Frontal cortex (tissue), 4 donors: ENCODE results near the gene CYP21A2. TPM values are rescaled to one million over a fixed set of nuclear protein-coding genes. Genes with fewer than 3 reads are reported as not detected.
"Not testable (repeated sequence)": the region's sequence is repeated elsewhere in the genome, so short reads cannot be mapped to it uniquely, and the experiment has no call there.

Source experiments
- DNase-seq, 2 donors: peaks; one replicate each; pipeline ENCODE4 v3.0.0; 2012; ENCODE audit warnings: low spot score in 2 of 2
- FAIRE-seq: peaks from 2 replicates; lab custom pipeline; 2012; peaks lifted over from hg19 to GRCh38; lab: Jason Lieb, UNC
- total RNA-seq: library from RNA; depleted of rRNA; stranded (reverse); fragments of >200 nt; gene quantifications from one replicate; pipeline ENCODE4 v1.2.3, GENCODE V29; 2014
- donor health status: control.
- donor health status: control.
- donor health status: control.

CYP21A2 gene
- total RNA-seq: under 0.01 TPM

GRCh38 chr6:32037598-32038524 lies at the start of gene CYP21A2:
Gene CYP21A2 (plus strand): TSS chr6:32038415. CDS start chr6:32038423, 8 bp downstream.
- FAIRE-seq, DNase-seq: not testable (repeated sequence)

- FAIRE-seq, DNase-seq: not testable (repeated sequence)
Observed at GRCh38 chr6:31989363-31989762, 48.9 kb upstream of the CYP21A2 start.

GRCh38 chr6:31994421-31994820 lies 43.8 kb upstream of the CYP21A2 start:
- not testable (repeated sequence) for DNase-seq

GRCh38 chr6:31996385-31996784 lies 41.8 kb upstream of the CYP21A2 start:
- FAIRE-seq, DNase-seq: not testable (repeated sequence)

More at GRCh38 chr6:31994421-31994820, 43.8 kb upstream of the CYP21A2 start:
- FAIRE-seq: not testable (repeated sequence)

GRCh38 chr6:32002546-32003268 lies 35.5 kb upstream of the CYP21A2 start:
- not testable (repeated sequence) for FAIRE-seq

GRCh38 chr6:32003301-32003700 lies 34.9 kb upstream of the CYP21A2 start:
- not testable (repeated sequence) for DNase-seq, FAIRE-seq

More at GRCh38 chr6:32002546-32003268, 35.5 kb upstream of the CYP21A2 start:
- DNase-seq: not testable (repeated sequence)

GRCh38 chr6:32004393-32004792 lies 33.8 kb upstream of the CYP21A2 start:
- DNase-seq, FAIRE-seq: not testable (repeated sequence)

GRCh38 chr6:32004864-32005537 lies 33.2 kb upstream of the CYP21A2 start:
- FAIRE-seq, DNase-seq: not testable (repeated sequence)

- not testable (repeated sequence) for FAIRE-seq, DNase-seq
Observed at GRCh38 chr6:32005538-32005880, 32.7 kb upstream of the CYP21A2 start.

GRCh38 chr6:32005991-32006529 lies 32.2 kb upstream of the CYP21A2 start:
- FAIRE-seq, DNase-seq: not testable (repeated sequence)

- not testable (repeated sequence) for DNase-seq
Observed at GRCh38 chr6:32007086-32007485, 31.1 kb upstream of the CYP21A2 start.

GRCh38 chr6:32008037-32008436 lies 30.2 kb upstream of the CYP21A2 start:
- not testable (repeated sequence) for FAIRE-seq, DNase-seq

More at GRCh38 chr6:32007086-32007485, 31.1 kb upstream of the CYP21A2 start:
- FAIRE-seq: not testable (repeated sequence)

GRCh38 chr6:32008616-32009015 lies 29.6 kb upstream of the CYP21A2 start:
- not testable (repeated sequence) for FAIRE-seq, DNase-seq

- FAIRE-seq, DNase-seq: not testable (repeated sequence)
Observed at GRCh38 chr6:32009537-32009936, 28.7 kb upstream of the CYP21A2 start.

- FAIRE-seq, DNase-seq: not testable (repeated sequence)
Observed at GRCh38 chr6:32010856-32011530, 27.2 kb upstream of the CYP21A2 start.

GRCh38 chr6:32012941-32013617 lies 25.1 kb upstream of the CYP21A2 start:
- not testable (repeated sequence) for DNase-seq, FAIRE-seq

- DNase-seq, FAIRE-seq: not testable (repeated sequence)
Observed at GRCh38 chr6:32013738-32014137, 24.5 kb upstream of the CYP21A2 start.

GRCh38 chr6:32014547-32014946 lies 23.7 kb upstream of the CYP21A2 start, which contains the start of gene C4B:
Gene C4B (plus strand): TSS chr6:32014795. CDS start chr6:32014846, 51 bp downstream.
- DNase-seq, FAIRE-seq: not testable (repeated sequence)
